Right lobe of liver (tissue), 4 donors: ENCODE results near the gene AGAP3.

Experiments used
- CTCF ChIP-seq, 4 donors: fragments of 200-600 bp in 3 of 4; fragments of 450-650 bp in 1 of 4; IDR thresholded peaks; one replicate each; pipeline versions ENCODE4 v1.5.1 to v1.8.0; 2016 to 2022; ENCODE audit warnings: antibody characterized with exemption in 4 of 4, mild to moderate bottlenecking in 2 of 4
- POLR2A ChIP-seq: fragments of 450-650 bp; IDR thresholded peaks from one replicate; pipeline ENCODE4 v1.6.1; 2017; ENCODE audit warnings: antibody characterized with exemption, mild to moderate bottlenecking
- donor health status: DM: no; HTN: no; CAD: no.
- donor health status: DM: no; HTN: no; CAD: no.
- donor health status: DM: no; HTN: yes; CAD: no.

GRCh38 chr7:151150388-151150787 lies 64.1 kb downstream of the AGAP3 start:
- no peak for TF ChIP-seq CTCF (IDR thresholded peaks at IDR 0.05)
- TF ChIP-seq POLR2A = no peak
